Measurements from ENCODE around the gene HLCS.
A peak's percentile ranks its signal among the peaks of the same experiment; 100 is the strongest.

The HLCS gene

GRCh38 chr21:36980280-36981048 lies 14.0 kb upstream of the HLCS start (continued):
- TF ChIP-seq ZNF26 (tag by site-specific recombination; IDR thresholded peaks at IDR 0.05) = no peak
- no peak for TF ChIP-seq ZNF658 (tag by site-specific recombination; IDR thresholded peaks at IDR 0.05)
- TF ChIP-seq ZEB2 (tag by site-specific recombination; IDR thresholded peaks at IDR 0.05) = peak; percentile 86; the same call in 1 of the 2 replicates
- no peak for TF ChIP-seq SETDB1 (IDR thresholded peaks at IDR 0.05; ENCODE audit: insufficient read length, low read length)
- TF ChIP-seq ZNF792 (tag by site-specific recombination; IDR thresholded peaks at IDR 0.05) = no peak
- peak; percentile 85 for TF ChIP-seq GLIS2 (tag by site-specific recombination; IDR thresholded peaks at IDR 0.05)
- peak; percentile 99 for TF ChIP-seq GLIS1 (tag by site-specific recombination; IDR thresholded peaks at IDR 0.05)
- TF ChIP-seq SCRT2 (tag by site-specific recombination; IDR thresholded peaks at IDR 0.05) = no peak; the same call in 1 of the 2 replicates
- TF ChIP-seq ZNF571 (tag by site-specific recombination; IDR thresholded peaks at IDR 0.05) = no peak
- TF ChIP-seq ZSCAN4 (tag by site-specific recombination; IDR thresholded peaks at IDR 0.05) = no peak; the same call in 1 of the 2 replicates
- no peak; the same call in 1 of the 2 replicates for TF ChIP-seq ZNF10 (tag by site-specific recombination; IDR thresholded peaks at IDR 0.05)
- TF ChIP-seq BCL11B (tag by site-specific recombination; IDR thresholded peaks at IDR 0.05; ENCODE audit: low read depth) = 0 out of 2 replicates have a peak, but pooled peaks have one; percentile 59
- TF ChIP-seq ZNF521 (tag by site-specific recombination; IDR thresholded peaks at IDR 0.05) = no peak
- TF ChIP-seq ZNF174 (tag by site-specific recombination; IDR thresholded peaks at IDR 0.05) = no peak
- no peak for TF ChIP-seq ZNF157 (tag by site-specific recombination; IDR thresholded peaks at IDR 0.05)
- no peak for TF ChIP-seq ZNF518A (tag by site-specific recombination; conservative IDR thresholded peaks at IDR 0.05; ENCODE audit: low read depth)
- TF ChIP-seq REST (tag by site-specific recombination; IDR thresholded peaks at IDR 0.05) = peak; percentile 39; the same call in 1 of the 2 replicates
- 0 out of 2 replicates have a peak, but pooled peaks have one; percentile 27 for TF ChIP-seq KLF17 (tag by site-specific recombination; IDR thresholded peaks at IDR 0.05)
- TF ChIP-seq ZNF629 (tag by site-specific recombination; IDR thresholded peaks at IDR 0.05) = no peak
- TF ChIP-seq ZNF544 (tag by site-specific recombination; IDR thresholded peaks at IDR 0.05) = no peak
- TF ChIP-seq ZIC2 (tag by site-specific recombination; IDR thresholded peaks at IDR 0.05) = peak; percentile 84
- peak; percentile 89 for TF ChIP-seq KLF8 (tag by site-specific recombination; IDR thresholded peaks at IDR 0.05)
- TF ChIP-seq ZNF133 (tag by site-specific recombination; IDR thresholded peaks at IDR 0.05) = no peak
- no peak for TF ChIP-seq ZNF843 (tag by site-specific recombination; IDR thresholded peaks at IDR 0.05)
- no peak for TF ChIP-seq ZNF211 (tag by site-specific recombination; IDR thresholded peaks at IDR 0.05; ENCODE audit: low read depth)
- no peak for TF ChIP-seq ZNF488 (tag by site-specific recombination; IDR thresholded peaks at IDR 0.05)
